Activated CD4-positive, alpha-beta T cell treated with anti-CD3 and anti-CD28 coated beads, Interleukin-2, amount 10 ng/mL, durations not matched to agents 24 days and 14 days (primary cell): ENCODE data around the gene COL11A2. TPM values are rescaled to one million over a fixed set of nuclear protein-coding genes. Genes with fewer than 3 reads are reported as not detected.

Experiments used
- DNase-seq: peaks from one replicate; pipeline ENCODE4 v3.0.0; 2022
- H3K27ac Mint-ChIP-seq: one replicate; pipeline ENCODE4 v1.8.0; 2022; ENCODE audit warnings: mild to moderate bottlenecking, mixed read lengths
- H3K27me3 Mint-ChIP-seq: one replicate; pipeline ENCODE4 v1.8.0; 2022; ENCODE audit warnings: mixed read lengths
- H3K36me3 Mint-ChIP-seq: one replicate; pipeline ENCODE4 v1.8.0; 2022; ENCODE audit warnings: low read depth, mild to moderate bottlenecking, mixed read lengths
- H3K4me1 Mint-ChIP-seq: one replicate; pipeline ENCODE4 v1.8.0; 2021; ENCODE audit warnings: mixed read lengths
- H3K4me3 Mint-ChIP-seq: one replicate; pipeline ENCODE4 v1.8.0; 2022; ENCODE audit warnings: mild to moderate bottlenecking, moderate library complexity, mixed read lengths
- H3K9me3 Mint-ChIP-seq: one replicate; pipeline ENCODE4 v1.8.0; 2021; ENCODE audit warnings: mixed read lengths
- intact Hi-C: fragments of 100-400 bp; cut with micrococcal nuclease; formaldehyde crosslinking; loops from one replicate; pipeline ENCODE4 v1.15.1; 2023
- total RNA-seq: library from RNA; stranded (reverse); gene quantifications from 2 replicates; pipeline ENCODE4 v1.2.3, GENCODE V29; 2022

COL11A2 gene
- total RNA-seq, 1 donor from 2014 or later, result 0.56 TPM

GRCh38 chr6:33212857-33213165 lies 20.5 kb upstream of the COL11A2 start:
- intact Hi-C loops, result no loop called here
- H3K36me3 Mint-ChIP-seq, result peaks cover 28% of the 10 kb centered on the region
- no peaks in the 10 kb centered on the region for H3K9me3 Mint-ChIP-seq
- H3K4me3 Mint-ChIP-seq, result peak overlapping the region; percentile 59
- peaks cover 35% of the 10 kb centered on the region for H3K27me3 Mint-ChIP-seq
- DNase-seq, result no peak
- H3K4me1 Mint-ChIP-seq, result peaks cover 32% of the 10 kb centered on the region
- H3K27ac Mint-ChIP-seq, result no peak overlapping the region

DNA sequence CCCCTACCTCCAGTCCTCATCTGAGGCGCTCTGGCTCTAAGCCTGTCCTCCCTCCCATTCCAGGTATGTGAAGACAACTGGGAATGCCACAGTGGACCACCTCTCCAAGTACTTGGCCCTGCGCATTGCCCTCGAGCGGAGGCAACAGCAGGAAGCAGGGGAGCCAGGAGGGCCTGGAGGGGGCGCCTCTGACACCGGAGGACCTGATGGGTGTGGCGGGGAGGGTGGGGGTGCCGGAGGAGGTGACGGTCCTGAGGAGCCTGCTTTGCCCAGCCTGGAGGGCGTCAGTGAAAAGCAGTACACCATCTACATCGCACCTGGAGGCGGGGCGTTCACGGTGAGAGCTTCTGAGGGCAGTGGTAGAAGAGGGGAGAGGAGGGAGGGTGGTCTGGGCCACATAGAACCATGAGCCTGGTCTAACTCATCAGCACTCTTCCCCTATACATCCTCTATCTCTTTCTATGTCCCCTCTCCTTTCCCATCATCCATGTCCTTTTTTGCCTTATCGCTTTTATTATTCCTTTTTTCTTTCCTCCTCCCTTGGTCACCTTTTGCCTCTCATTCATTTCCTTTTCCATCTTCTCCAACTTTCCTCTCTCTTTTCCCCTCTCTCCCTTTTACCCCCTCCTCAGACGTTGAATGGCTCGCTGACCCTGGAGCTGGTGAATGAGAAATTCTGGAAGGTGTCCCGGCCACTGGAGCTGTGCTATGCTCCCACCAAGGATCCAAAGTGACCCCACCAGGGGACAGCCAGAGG lies 19.6 kb upstream of the COL11A2 start:
- DNase-seq, result no peak
- H3K9me3 Mint-ChIP-seq, result no peaks in the 10 kb centered on the region
- H3K4me1 Mint-ChIP-seq, result peaks cover 32% of the 10 kb centered on the region
- peaks cover 28% of the 10 kb centered on the region for H3K36me3 Mint-ChIP-seq
- H3K4me3 Mint-ChIP-seq, result no peak overlapping the region
- peaks cover 35% of the 10 kb centered on the region for H3K27me3 Mint-ChIP-seq
- no peak overlapping the region for H3K27ac Mint-ChIP-seq
- intact Hi-C loops, result no loop called here

- intact Hi-C loops, result no loop called here
- DNase-seq, result no peak
- H3K27me3 Mint-ChIP-seq, result peaks cover 35% of the 10 kb centered on the region
- H3K9me3 Mint-ChIP-seq, result no peaks in the 10 kb centered on the region
- H3K36me3 Mint-ChIP-seq, result peaks cover 30% of the 10 kb centered on the region
- H3K4me3 Mint-ChIP-seq, result no peak overlapping the region
- peaks cover 35% of the 10 kb centered on the region for H3K4me1 Mint-ChIP-seq
- no peak overlapping the region for H3K27ac Mint-ChIP-seq
Measured at GRCh38 chr6:33211136-33211535, 18.9 kb upstream of the COL11A2 start.

GRCh38 chr6:33209856-33210255 lies 17.6 kb upstream of the COL11A2 start:
- peak overlapping the region; percentile 89 for H3K4me3 Mint-ChIP-seq
- peaks cover 45% of the 10 kb centered on the region for H3K4me1 Mint-ChIP-seq
- peaks cover 26% of the 10 kb centered on the region for H3K27me3 Mint-ChIP-seq
- H3K27ac Mint-ChIP-seq, result no peak overlapping the region
- intact Hi-C loops, result loop anchor here (10.0 kb wide), 2 partner anchors 1035 to 1475 kb away; partner anchors contain the start of genes AGPAT1, CLIC1 and RNF5
- peaks cover 31% of the 10 kb centered on the region for H3K36me3 Mint-ChIP-seq
- no peak for DNase-seq
- H3K9me3 Mint-ChIP-seq, result no peaks in the 10 kb centered on the region

- no peaks in the 10 kb centered on the region for H3K9me3 Mint-ChIP-seq
- H3K27me3 Mint-ChIP-seq, result peaks cover 13% of the 10 kb centered on the region
- peaks cover 46% of the 10 kb centered on the region for H3K4me1 Mint-ChIP-seq
- peak; percentile 97 for DNase-seq
- peaks cover 41% of the 10 kb centered on the region for H3K36me3 Mint-ChIP-seq
- H3K27ac Mint-ChIP-seq, result peak within 1 kb of the TSS; percentile 97
- intact Hi-C loops, result loop anchor here (1.0 to 10.0 kb wide), 3 partner anchors 40 to 1474 kb away; partner anchors contain the start of genes AGPAT1, CLIC1 and RNF5
- peak within 1 kb of the TSS; percentile 89 for H3K4me3 Mint-ChIP-seq
Measured at GRCh38 chr6:33208091-33208967, 16.1 kb upstream of the COL11A2 start, which contains the start of gene RING1. Gene RING1 (plus strand): TSS chr6:33208500. CDS start chr6:33208823, 323 bp downstream.

GRCh38 chr6:33207552-33208090 lies 15.4 kb upstream of the COL11A2 start:
- intact Hi-C loops, result loop anchor here (1.0 to 10.0 kb wide), 3 partner anchors 41 to 1473 kb away; partner anchors contain the start of genes AGPAT1, CLIC1 and RNF5
- Mint-ChIP-seq H3K4me3 (peak overlapping the region; percentile 89), H3K4me1 (peaks cover 47% of the 10 kb centered on the region), H3K27me3 (peaks cover 6% of the 10 kb centered on the region), H3K9me3 (no peaks in the 10 kb centered on the region), H3K27ac (peak overlapping the region; percentile 96), H3K36me3 (peaks cover 47% of the 10 kb centered on the region)
- peak; percentile 74 for DNase-seq

DNA sequence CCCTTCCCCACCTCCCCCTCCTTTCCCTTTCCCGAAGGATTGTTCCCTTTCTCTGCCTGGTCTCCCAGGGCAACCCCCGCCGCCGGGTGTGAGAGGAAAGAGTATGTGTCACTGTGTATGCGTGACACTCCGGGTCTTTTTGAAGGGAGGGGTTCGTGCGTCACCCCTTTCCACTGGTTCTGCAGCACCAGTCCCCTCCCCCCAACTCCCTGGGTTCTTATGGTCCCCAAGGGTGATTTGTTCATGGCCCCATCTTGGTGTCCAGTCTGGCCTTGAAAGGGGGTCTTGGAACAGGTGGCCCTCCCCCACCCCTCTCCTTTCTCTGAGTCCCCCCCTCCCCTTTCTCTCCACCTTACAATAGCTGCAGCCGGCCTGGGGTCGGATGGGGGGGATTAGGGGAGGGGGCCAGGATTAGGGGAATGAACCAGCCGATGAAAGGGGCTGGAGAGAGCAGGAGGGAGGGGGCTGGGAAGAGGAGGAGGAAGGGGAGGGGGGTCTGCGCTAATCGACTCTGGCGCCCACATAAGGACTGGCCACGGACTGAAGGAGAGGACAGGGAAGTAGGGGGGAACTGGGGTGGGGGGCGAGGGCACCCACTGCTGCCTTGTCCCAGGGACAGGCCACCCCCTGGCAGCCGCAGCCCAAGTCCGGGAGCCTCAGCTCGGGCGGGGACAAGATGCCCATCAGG lies 14.7 kb upstream of the COL11A2 start:
- Mint-ChIP-seq H3K4me3 (peak overlapping the region; percentile 89), H3K27me3 (peaks cover 1% of the 10 kb centered on the region), H3K4me1 (peaks cover 52% of the 10 kb centered on the region), H3K9me3 (no peaks in the 10 kb centered on the region), H3K36me3 (peaks cover 47% of the 10 kb centered on the region), H3K27ac (peak overlapping the region; percentile 96)
- no peak for DNase-seq
- intact Hi-C loops, result loop anchor here (10.0 kb wide), 2 partner anchors 1032 to 1472 kb away; partner anchors contain the start of genes AGPAT1, CLIC1 and RNF5

DNA sequence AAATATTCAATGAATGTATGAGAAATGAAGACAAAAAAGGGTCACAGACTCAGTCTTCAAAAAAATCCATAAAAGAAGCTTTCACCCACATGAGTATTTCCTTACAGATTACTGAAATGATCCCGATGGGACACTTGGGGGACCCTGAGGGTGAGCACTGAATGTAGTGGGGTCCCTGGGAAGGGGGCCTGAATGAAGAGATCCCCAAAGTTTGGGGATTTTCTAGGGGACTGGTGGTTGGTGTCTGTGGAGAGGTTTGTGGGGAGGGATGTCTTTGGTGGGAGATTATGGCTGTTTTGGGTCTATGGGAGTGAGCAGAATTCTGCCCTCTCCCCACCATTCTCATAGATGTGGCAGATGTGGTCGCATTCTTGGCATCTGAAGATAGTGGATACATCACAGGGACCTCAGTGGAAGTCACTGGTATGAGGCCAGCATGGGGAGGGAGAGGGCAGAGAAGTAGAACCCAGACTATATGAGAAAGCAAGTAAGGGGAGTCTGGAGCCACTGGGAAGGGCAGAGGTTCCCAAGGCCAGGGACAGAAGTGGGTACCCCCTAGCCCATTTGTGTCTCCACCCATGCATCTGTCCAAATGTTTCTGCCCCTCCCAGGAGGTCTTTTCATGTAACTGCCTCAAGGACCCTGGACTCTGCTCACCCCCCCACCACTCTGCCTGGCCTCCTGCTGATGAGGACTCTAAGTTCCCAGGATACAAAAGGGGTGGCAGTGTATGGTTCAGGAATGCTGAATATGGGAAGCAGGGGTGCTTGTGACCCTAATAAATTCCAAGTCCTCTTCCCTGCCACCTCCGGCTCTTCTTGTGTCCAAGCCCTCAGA lies 14.0 kb upstream of the COL11A2 start:
- Mint-ChIP-seq H3K27me3 (no peaks in the 10 kb centered on the region), H3K4me3 (peak overlapping the region; percentile 100), H3K9me3 (no peaks in the 10 kb centered on the region), H3K27ac (peak overlapping the region; percentile 97), H3K36me3 (peaks cover 49% of the 10 kb centered on the region), H3K4me1 (peaks cover 58% of the 10 kb centered on the region)
- DNase-seq, result no peak
- intact Hi-C loops, result loop anchor here (10.0 kb wide), 2 partner anchors 1031 to 1471 kb away; partner anchors contain the start of genes AGPAT1, CLIC1 and RNF5

DNA sequence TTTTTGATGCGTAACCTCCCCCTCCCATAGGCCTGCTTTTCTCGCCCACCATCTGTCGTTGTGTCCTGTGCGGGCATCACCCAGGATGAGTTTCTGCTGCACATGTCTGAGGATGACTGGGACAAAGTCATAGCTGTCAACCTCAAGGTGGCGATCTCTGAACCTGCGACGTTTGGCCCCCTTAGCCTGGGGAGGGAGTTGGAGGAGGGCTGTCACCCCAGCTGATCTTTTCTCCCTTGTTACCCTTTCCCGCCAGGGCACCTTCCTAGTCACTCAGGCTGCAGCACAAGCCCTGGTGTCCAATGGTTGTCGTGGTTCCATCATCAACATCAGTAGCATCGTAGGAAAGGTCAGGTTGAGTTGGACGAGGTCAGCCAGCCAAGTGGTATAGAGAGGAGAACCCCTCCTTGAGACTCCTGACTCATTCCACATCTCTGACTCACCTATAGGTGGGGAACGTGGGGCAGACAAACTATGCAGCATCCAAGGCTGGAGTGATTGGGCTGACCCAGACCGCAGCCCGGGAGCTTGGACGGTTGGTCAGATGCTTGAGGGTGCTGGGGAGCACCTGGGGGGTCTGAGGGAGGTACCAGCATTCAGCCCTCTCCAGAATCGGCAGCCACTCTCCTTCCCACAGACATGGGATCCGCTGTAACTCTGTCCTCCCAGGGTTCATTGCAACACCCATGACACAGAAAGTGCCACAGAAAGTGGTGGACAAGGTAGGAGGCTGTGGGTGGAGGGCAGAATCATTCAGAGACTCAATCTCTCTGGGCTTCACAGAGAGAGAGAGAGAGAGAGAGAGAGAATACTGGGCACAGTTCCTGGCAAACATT lies 13.1 kb upstream of the COL11A2 start:
- no peaks in the 10 kb centered on the region for H3K27me3 Mint-ChIP-seq
- H3K27ac Mint-ChIP-seq, result peak overlapping the region; percentile 97
- DNase-seq, result peak; percentile 74
- no peaks in the 10 kb centered on the region for H3K9me3 Mint-ChIP-seq
- peak overlapping the region; percentile 100 for H3K4me3 Mint-ChIP-seq
- intact Hi-C loops, result loop anchor here (1.0 to 10.0 kb wide), 5 partner anchors 44 to 1471 kb away; partner anchors contain the start of genes AGPAT1, CLIC1, PSMB8 and RNF5
- peaks cover 62% of the 10 kb centered on the region for H3K4me1 Mint-ChIP-seq
- H3K36me3 Mint-ChIP-seq, result peaks cover 52% of the 10 kb centered on the region

GRCh38 chr6:33204415-33205190 lies 12.3 kb upstream of the COL11A2 start, which contains the start of gene HSD17B8:
Gene HSD17B8 (plus strand): TSS chr6:33204655. CDS start chr6:33204669, 14 bp downstream.
- Mint-ChIP-seq H3K27ac (peak within 1 kb of the TSS; percentile 97), H3K27me3 (no peaks in the 10 kb centered on the region), H3K9me3 (no peaks in the 10 kb centered on the region), H3K36me3 (peaks cover 47% of the 10 kb centered on the region), H3K4me1 (peaks cover 61% of the 10 kb centered on the region), H3K4me3 (peak within 1 kb of the TSS; percentile 100)
- intact Hi-C loops, result loop anchor here (1.0 to 10.0 kb wide), 7 partner anchors 45 to 1470 kb away; partner anchors contain the start of genes AGPAT1, CLIC1, PSMB8 and RNF5
- DNase-seq, result peak; percentile 97

GRCh38 chr6:33204165-33204414 lies 11.8 kb upstream of the COL11A2 start:
- H3K9me3 Mint-ChIP-seq, result no peaks in the 10 kb centered on the region
- peaks cover 43% of the 10 kb centered on the region for H3K36me3 Mint-ChIP-seq
- no peaks in the 10 kb centered on the region for H3K27me3 Mint-ChIP-seq
- DNase-seq, result no peak
- peak overlapping the region; percentile 100 for H3K4me3 Mint-ChIP-seq
- peak overlapping the region; percentile 23 for H3K27ac Mint-ChIP-seq
- intact Hi-C loops, result loop anchor here (1.0 to 10.0 kb wide), 6 partner anchors 82 to 1469 kb away; partner anchors contain the start of genes AGPAT1, CLIC1, PSMB8 and RNF5
- H3K4me1 Mint-ChIP-seq, result peaks cover 60% of the 10 kb centered on the region
